HepG2 (cell line): Measurements from ENCODE around the gene SLC45A1.

Experiments used
- ATF7 ChIP-seq, 2 experiments: fragments of 450-650 bp in 1 of 2; sonication (generic) in 1 of 2; formaldehyde crosslinking in 1 of 2; IDR thresholded peaks; 2 replicates each; pipeline versions ENCODE4 v1.4.0 to v1.6.1; 2016 to 2020; ENCODE audit warnings: antibody characterized with exemption in 1 of 2, mild to moderate bottlenecking in 1 of 2, missing genetic modification reagents in 1 of 2
- CTCF ChIP-seq: sonication (generic); formaldehyde crosslinking; IDR thresholded peaks from 2 replicates; pipeline ENCODE4 v1.5.0; 2020; ENCODE audit warnings: mild to moderate bottlenecking, missing genetic modification reagents, moderate library complexity
- FOXA1 ChIP-seq, 2 experiments: fragments of 450-650 bp in 1 of 2; sonication (generic) in 1 of 2; formaldehyde crosslinking in 1 of 2; IDR thresholded peaks; 2 replicates each; pipeline versions ENCODE4 v1.4.0 to v1.6.1; 2016 to 2020; ENCODE audit warnings: missing genetic modification reagents in 1 of 2
- FOXK1 ChIP-seq: sonication (generic); formaldehyde crosslinking; IDR thresholded peaks from 2 replicates; pipeline ENCODE4 v1.4.0; 2020; ENCODE audit warnings: low read depth, missing genetic modification reagents, borderline replicate concordance
- NBN ChIP-seq: fragments of 450-650 bp; conservative IDR thresholded peaks from 2 replicates; pipeline ENCODE4 v1.6.1; 2017
- NR2F2 ChIP-seq: IDR thresholded peaks from 2 replicates; pipeline ENCODE4 v1.6.1; 2012; ENCODE audit warnings: low read depth, inconsistent platforms, borderline replicate concordance
- ZFP82 ChIP-seq: sonication (generic); formaldehyde crosslinking; IDR thresholded peaks from 2 replicates; pipeline ENCODE4 v1.5.1; 2020; ENCODE audit warnings: mild to moderate bottlenecking, missing genetic modification reagents, borderline replicate concordance
- ZNF430 ChIP-seq: sonication (generic); formaldehyde crosslinking; IDR thresholded peaks from 2 replicates; pipeline ENCODE4 v1.9.0; 2021; ENCODE audit warnings: mild to moderate bottlenecking, missing genetic modification reagents
- ZNF775 ChIP-seq: sonication (generic); formaldehyde crosslinking; IDR thresholded peaks from 2 replicates; pipeline ENCODE4 v1.4.0; 2020; ENCODE audit warnings: missing genetic modification reagents, mild to moderate bottlenecking, moderate library complexity, borderline replicate concordance

- TF ChIP-seq FOXA1 (IDR thresholded peaks at IDR 0.05) (no peak), FOXA1 (CRISPR knock-in tag; IDR thresholded peaks at IDR 0.05) (no peak), ZFP82 (no peak), NR2F2 (no peak), CTCF (CRISPR knock-in tag) (no peak), NBN (no peak), ZNF430 (CRISPR knock-in tag) (no peak), FOXK1 (no peak), ATF7 (IDR thresholded peaks at IDR 0.05) (no peak), ATF7 (CRISPR knock-in tag; IDR thresholded peaks at IDR 0.05) (no peak), ZNF775 (CRISPR knock-in tag) (no peak)
Measured at GRCh38 chr1:8332806-8333205, 14.9 kb downstream of the SLC45A1 start.
